Calu3 (cell line): ENCODE data around the gene MMP19. TPM values are rescaled to one million over a fixed set of nuclear protein-coding genes. Genes with fewer than 3 reads are reported as not detected.

Experiments
- BruUV-seq: library from RNA; stranded (reverse); fragments of 400-500 nt; replicated peaks from 2 replicates; lab custom pipeline; 2021; lab: Mats Ljungman, UMichigan
- CTCF ChIA-PET: fragments of 300-600 bp; sonication (Branson Sonifier 250); formaldehyde crosslinking; loops from one replicate; lab custom pipeline; 2022; ENCODE audit warnings: antibody characterized with exemption; lab: Charles Lee
- DNase-seq: peaks from one replicate; pipeline ENCODE4 v3.0.0; 2022
- H3K27ac Mint-ChIP-seq: one replicate; pipeline ENCODE4 v1.8.0; 2022; ENCODE audit warnings: mixed read lengths; ENCODE audit not compliant: unreplicated experiment
- H3K27me3 Mint-ChIP-seq: one replicate; pipeline ENCODE4 v1.8.0; 2022; ENCODE audit warnings: mixed read lengths; ENCODE audit not compliant: unreplicated experiment
- H3K36me3 Mint-ChIP-seq: one replicate; pipeline ENCODE4 v1.8.0; 2022; ENCODE audit warnings: mild to moderate bottlenecking, moderate library complexity, mixed read lengths; ENCODE audit not compliant: insufficient read depth, unreplicated experiment
- H3K4me1 Mint-ChIP-seq: one replicate; pipeline ENCODE4 v1.8.0; 2022; ENCODE audit warnings: mild to moderate bottlenecking, low read depth, mixed read lengths; ENCODE audit not compliant: unreplicated experiment
- H3K4me3 Mint-ChIP-seq: one replicate; pipeline ENCODE4 v1.8.0; 2022; ENCODE audit warnings: mild to moderate bottlenecking, low read depth, moderate library complexity, mixed read lengths; ENCODE audit not compliant: unreplicated experiment
- H3K9me3 Mint-ChIP-seq: one replicate; pipeline ENCODE4 v1.8.0; 2022; ENCODE audit warnings: low read depth, mixed read lengths; ENCODE audit not compliant: unreplicated experiment
- intact Hi-C: fragments of 100-400 bp; cut with micrococcal nuclease; formaldehyde crosslinking; loops from one replicate; pipeline ENCODE4 v1.10.0; 2022; ENCODE audit not compliant: unreplicated experiment
- total RNA-seq: library from RNA; stranded (reverse); gene quantifications from 2 replicates; pipeline ENCODE4 v1.2.3, GENCODE V29; 2022
- TF ChIP-seq, protein P1 (sequence below): fragments of 200-600 bp; IDR thresholded peaks from one replicate; pipeline ENCODE4 v1.8.0; 2022; ENCODE audit warnings: antibody characterized with exemption; ENCODE audit not compliant: unreplicated experiment

MMP19 gene
- total RNA-seq, 1 experiment from 2014 or later = not detected

DNA sequence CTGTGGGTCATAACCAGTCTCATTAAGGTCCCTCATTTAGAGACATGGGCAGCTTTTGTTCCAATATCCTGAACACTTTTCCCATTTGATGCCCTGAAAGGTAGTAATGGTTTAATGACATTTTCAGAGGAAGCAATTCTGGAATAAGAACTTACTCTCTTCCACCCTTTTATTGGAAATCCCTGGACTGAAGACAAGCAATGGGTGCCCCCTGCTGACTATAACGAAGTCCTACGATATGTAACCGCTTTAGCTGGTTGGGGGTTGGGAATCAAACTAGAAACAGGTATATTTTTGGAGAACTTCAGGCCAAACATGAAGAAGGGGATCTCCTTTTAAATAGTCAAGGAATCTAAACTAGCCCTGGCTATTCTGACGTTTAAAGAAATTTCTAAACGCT lies 45.7 kb downstream of the MMP19 start:
- BruUV-seq = no TSS peak
- CTCF ChIA-PET = interaction anchor here (2.1 kb wide), 1 partner anchor 59 kb away, joined by 7 read pairs; no protein-coding TSS in a partner anchor
- no peak overlapping the region for H3K27ac Mint-ChIP-seq
- peaks cover 49% of the 10 kb centered on the region for H3K36me3 Mint-ChIP-seq
- H3K9me3 Mint-ChIP-seq = no peaks in the 10 kb centered on the region
- no peaks in the 10 kb centered on the region for H3K27me3 Mint-ChIP-seq
- intact Hi-C loops = loop anchor here (5.0 kb wide), 1 partner anchor 60 kb away; no protein-coding TSS in a partner anchor
- no peak for DNase-seq
- no peak overlapping the region for H3K4me3 Mint-ChIP-seq
- TF ChIP-seq, protein P1, sequence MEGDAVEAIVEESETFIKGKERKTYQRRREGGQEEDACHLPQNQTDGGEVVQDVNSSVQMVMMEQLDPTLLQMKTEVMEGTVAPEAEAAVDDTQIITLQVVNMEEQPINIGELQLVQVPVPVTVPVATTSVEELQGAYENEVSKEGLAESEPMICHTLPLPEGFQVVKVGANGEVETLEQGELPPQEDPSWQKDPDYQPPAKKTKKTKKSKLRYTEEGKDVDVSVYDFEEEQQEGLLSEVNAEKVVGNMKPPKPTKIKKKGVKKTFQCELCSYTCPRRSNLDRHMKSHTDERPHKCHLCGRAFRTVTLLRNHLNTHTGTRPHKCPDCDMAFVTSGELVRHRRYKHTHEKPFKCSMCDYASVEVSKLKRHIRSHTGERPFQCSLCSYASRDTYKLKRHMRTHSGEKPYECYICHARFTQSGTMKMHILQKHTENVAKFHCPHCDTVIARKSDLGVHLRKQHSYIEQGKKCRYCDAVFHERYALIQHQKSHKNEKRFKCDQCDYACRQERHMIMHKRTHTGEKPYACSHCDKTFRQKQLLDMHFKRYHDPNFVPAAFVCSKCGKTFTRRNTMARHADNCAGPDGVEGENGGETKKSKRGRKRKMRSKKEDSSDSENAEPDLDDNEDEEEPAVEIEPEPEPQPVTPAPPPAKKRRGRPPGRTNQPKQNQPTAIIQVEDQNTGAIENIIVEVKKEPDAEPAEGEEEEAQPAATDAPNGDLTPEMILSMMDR = peak; percentile 22
- H3K4me1 Mint-ChIP-seq = peaks cover 10% of the 10 kb centered on the region

DNA sequence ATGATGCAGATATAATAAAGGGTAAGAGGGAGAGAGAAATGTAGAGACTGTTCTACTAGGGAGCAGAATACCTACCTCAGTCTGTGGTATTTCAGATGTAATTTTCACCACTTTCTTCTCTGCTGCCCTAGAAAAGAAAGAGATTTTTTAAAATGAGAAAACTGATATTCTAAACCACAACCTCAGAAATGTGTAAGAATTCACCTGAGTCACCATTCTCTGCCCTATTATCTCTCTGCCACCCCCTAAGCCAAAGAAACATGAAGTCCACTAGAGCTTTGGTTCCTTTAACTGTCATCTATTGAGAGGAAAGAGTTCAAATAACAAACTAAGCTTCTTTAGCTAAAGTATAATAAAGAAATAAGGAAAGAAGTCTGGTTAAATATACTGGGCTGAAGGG lies 46.8 kb downstream of the MMP19 start:
- TF ChIP-seq, protein P1 = no peak
- peaks cover 10% of the 10 kb centered on the region for H3K4me1 Mint-ChIP-seq
- no peak for DNase-seq
- H3K27ac Mint-ChIP-seq = no peak overlapping the region
- intact Hi-C loops = loop anchor here (5.0 kb wide), 1 partner anchor 59 kb away; no protein-coding TSS in a partner anchor
- CTCF ChIA-PET = interaction anchor here (2.1 kb wide), 1 partner anchor 58 kb away, joined by 7 read pairs; no protein-coding TSS in a partner anchor
- BruUV-seq = no TSS peak
- no peak overlapping the region for H3K4me3 Mint-ChIP-seq
- H3K9me3 Mint-ChIP-seq = no peaks in the 10 kb centered on the region
- H3K36me3 Mint-ChIP-seq = peaks cover 49% of the 10 kb centered on the region
- no peaks in the 10 kb centered on the region for H3K27me3 Mint-ChIP-seq

DNA sequence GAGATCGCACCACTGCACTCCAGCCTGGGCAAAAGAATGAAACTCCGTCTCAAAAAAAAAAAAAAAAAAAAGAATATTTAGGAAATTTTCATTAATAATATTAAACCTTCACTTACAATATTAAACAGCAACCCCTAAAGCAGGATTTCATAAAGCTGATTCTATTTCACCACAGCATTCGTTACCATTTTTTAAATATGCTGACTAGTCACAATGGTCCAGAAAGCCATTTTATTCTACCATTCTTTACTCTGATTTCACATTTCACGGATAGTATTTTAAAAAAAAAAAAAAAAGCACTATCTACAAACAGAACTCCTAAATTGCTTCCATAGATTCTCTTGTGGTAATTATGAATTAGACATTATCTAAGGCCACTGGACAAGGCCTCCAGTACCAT lies 52.8 kb downstream of the MMP19 start:
- no peak overlapping the region for H3K27ac Mint-ChIP-seq
- CTCF ChIA-PET = no interaction called here
- TF ChIP-seq, protein P1 = no peak
- no peaks in the 10 kb centered on the region for H3K9me3 Mint-ChIP-seq
- no peaks in the 10 kb centered on the region for H3K4me1 Mint-ChIP-seq
- H3K36me3 Mint-ChIP-seq = peaks cover 63% of the 10 kb centered on the region
- DNase-seq = no peak
- BruUV-seq = no TSS peak
- H3K27me3 Mint-ChIP-seq = no peaks in the 10 kb centered on the region
- no peak overlapping the region for H3K4me3 Mint-ChIP-seq
- intact Hi-C loops = no loop called here

DNA sequence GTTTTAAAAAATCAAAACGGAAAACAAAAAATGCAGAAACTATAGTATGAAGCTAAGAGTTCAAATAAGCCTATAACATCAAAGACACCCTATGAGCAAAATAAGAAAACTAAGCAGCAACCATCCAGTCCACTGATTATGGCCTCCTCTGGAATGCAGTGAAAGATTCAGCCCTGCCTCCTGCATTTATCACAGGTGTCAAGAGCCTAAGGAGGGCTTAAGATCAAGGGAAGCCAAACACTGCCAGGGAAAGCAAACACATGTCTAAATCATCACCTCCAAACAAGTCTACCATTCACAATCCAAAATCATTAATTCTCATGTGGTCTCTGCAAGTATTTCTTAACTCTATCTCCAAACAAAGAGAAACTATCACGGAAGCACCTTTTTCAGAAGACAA lies 53.6 kb downstream of the MMP19 start:
- CTCF ChIA-PET = no interaction called here
- no peaks in the 10 kb centered on the region for H3K4me1 Mint-ChIP-seq
- DNase-seq = no peak
- TF ChIP-seq, protein P1 = no peak
- H3K4me3 Mint-ChIP-seq = no peak overlapping the region
- no peaks in the 10 kb centered on the region for H3K9me3 Mint-ChIP-seq
- peaks cover 59% of the 10 kb centered on the region for H3K36me3 Mint-ChIP-seq
- intact Hi-C loops = no loop called here
- no TSS peak for BruUV-seq
- H3K27ac Mint-ChIP-seq = no peak overlapping the region
- H3K27me3 Mint-ChIP-seq = no peaks in the 10 kb centered on the region
